GM21529 (cell line): ENCODE measurements around the gene OBSCN.
"Not testable (repeated sequence)": the region's sequence is repeated elsewhere in the genome, so short reads cannot be mapped to it uniquely, and the experiment has no call there.

Experiments
- ATAC-seq: cut with Tn5 transposase; IDR thresholded peaks from one replicate; pipeline ENCODE4 v1.9.1; 2021; ENCODE audit not compliant: unreplicated experiment

Gene OBSCN

DNA sequence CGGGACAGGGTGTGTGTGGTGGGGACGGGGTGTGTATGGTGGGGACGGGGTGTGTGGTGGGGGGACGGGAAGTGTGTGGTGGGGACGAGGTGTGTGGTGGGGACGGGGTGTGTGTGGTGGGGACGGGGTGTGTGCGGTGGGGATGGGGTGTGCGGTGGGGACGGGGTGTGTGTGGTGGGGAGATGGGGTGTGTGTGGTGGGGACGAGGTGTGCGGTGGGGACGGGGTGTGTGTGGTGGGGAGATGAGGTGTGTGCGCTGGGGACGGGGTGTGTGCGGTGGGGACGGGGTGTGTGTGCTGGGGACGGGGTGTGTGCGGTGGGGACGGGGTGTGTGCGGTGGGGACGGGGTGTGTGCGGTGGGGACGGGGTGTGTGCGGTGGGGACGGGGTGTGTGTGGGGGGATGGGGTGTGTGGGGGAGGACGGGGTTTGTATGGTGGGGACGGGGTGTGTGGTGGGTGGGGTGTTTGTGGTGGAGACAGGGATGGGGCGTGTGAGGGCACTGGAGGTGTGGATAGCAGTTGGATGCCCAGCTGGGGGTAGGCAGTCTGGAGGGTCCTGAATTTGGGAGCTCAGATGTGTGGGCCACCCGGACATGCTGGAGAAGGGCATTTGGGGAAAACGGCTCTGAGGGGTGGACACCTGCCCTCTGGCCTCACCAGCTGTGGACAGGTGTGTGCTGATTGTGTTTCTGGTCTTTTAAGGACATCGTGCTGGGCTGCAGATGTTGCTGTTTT is 25.4 kb upstream of the OBSCN start:
- no peak for ATAC-seq

GRCh38 chr1:228184152-228184551 is 23.7 kb upstream of the OBSCN start:
- no peak for ATAC-seq

DNA sequence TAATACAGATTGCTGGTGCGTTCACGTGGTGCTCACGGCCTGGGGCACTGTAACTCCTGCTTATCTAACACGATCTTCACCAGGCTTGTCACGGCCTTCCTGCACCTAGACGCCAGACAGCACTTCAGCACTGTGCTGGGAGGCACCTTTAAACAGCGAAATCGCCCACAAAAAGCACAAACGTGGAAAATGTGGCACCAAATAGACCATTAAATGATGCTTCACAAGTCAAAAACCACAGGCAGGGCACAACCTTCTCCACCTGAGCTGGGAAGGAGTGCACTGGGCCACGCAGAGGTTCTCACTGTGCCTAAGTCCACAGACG is 22.2 kb upstream of the OBSCN start:
- no peak for ATAC-seq

DNA sequence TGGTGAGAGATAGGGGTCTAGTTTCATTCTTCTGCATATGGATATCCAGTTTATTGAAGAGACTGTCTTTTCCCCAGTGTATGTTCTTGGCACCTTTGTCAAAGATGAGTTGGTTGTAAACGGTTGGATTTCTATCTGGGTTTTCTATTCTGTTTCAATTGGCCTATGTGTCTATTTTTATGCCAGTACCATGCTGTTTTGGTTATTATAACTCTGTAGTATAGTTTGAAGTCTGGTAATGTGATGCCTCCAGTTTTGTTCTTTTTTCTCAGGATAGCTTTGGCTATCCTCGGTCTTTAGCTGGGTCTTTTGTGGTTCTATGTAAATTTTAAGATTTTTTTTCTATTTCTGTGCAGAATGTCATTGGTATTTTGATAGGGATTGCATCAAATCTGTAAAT is 19.6 kb upstream of the OBSCN start:
- not testable (repeated sequence) for ATAC-seq

- no peak for ATAC-seq
Measured at GRCh38 chr1:228190182-228190581, 17.7 kb upstream of the OBSCN start.

GRCh38 chr1:228190778-228191177 is 17.1 kb upstream of the OBSCN start:
- ATAC-seq: no peak

GRCh38 chr1:228194436-228194835 is 13.4 kb upstream of the OBSCN start:
- no peak for ATAC-seq

- ATAC-seq: no peak
Measured at GRCh38 chr1:228194921-228195812, 12.7 kb upstream of the OBSCN start.

GRCh38 chr1:228197555-228198147 is 10.2 kb upstream of the OBSCN start:
- ATAC-seq: no peak

GRCh38 chr1:228198977-228199590 is 8.8 kb upstream of the OBSCN start:
- ATAC-seq: no peak

GRCh38 chr1:228204958-228205357 is 2.9 kb upstream of the OBSCN start:
- ATAC-seq: no peak

DNA sequence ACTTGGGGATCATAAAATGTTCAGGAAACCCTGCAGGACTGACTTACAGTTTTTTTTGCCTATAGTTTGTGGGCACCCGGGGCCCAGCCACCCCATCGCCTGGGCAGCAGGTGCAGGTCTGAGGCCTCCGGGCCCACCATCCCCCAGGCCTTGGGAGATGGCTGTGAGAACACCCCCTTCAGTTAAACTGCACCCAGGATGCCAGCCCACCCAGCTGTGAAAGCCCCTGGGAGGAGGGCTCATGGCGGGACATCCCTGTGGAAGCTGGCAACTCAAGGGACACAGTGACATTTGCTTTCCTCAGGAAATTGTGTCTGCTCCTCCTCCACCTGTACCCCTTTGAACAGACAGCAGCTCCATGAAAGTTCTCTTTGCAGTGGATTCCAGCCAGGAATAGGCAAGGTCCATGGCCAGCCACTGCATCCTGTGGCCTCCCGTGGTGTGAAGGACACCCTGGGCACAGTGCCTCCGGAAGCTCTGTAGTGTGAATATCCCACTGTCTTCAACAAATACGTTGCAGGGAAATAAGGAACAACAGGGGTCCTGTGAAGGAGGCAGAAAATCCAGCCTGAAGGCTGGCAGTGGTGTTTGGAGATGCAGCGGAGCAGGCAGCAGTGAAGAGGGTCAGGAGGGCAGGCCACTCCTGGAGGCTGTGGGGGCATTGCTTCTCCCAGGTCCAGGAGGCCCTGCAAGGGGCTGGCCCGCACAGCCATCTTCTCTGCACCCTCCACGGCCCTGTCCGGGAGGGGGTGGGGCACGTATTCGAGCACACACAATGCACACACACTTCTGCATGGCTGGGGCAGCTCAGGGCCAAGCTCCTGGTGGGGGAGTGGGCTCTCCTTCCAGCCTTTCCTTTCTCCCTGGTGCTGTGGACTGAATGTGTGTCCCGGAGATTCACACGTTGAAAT is 2.1 kb upstream of the OBSCN start:
- ATAC-seq: no peak

GRCh38 chr1:228206582-228207351 is 1.1 kb upstream of the OBSCN start:
- no peak for ATAC-seq

GRCh38 chr1:228207381-228207810 is 448 bp upstream of the OBSCN start:
- ATAC-seq: no peak

GRCh38 chr1:228208831-228209551 is 1.1 kb downstream of the OBSCN start:
- no peak for ATAC-seq

DNA sequence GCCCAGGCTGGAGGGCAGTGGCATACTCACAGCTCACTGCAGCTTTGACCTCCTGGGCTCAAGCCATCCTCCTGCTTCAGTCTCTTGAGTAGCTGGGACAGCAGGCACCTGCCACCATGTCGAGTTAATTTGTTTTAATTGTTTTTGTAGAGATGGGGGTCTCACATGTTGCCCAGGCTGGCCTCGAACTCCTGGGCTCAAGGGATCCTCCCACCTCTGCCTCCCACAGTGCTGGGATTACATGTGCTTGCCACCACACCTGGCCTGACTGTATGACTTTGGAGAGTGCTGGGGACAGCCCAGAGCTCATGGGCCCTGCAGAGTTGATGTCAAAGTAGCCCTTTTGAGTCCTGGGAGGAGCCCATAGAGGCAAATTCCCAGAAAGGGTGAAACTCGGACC is 1.8 kb downstream of the OBSCN start:
- no peak for ATAC-seq

DNA sequence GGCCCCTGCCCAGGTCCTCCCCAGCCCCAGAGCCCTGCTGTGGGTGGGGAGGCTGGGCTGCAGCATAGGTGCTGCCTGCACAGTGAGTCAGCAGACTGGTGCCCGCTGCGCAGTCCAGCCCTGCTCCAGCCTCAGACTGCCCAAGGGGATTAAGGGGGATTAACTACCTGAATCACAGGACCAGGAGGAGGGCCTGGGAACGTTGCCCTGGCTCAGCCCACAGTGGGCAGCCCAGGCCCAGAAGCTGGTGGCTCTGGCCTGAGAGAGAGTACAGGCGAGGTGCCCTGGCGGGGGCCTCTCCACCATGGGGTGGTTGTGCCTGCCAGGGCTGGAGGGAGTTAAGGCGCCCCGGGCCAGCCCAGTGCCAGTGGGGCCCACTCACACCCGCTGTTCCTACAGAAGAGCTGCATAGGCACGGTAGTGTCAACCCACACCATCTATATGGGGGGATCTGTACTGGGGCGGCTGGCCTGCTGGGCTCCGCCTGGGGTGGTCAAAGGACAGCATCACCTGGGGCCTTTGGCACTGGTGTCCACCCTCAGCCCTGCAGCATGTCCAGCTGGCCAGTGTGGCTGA is 2.3 kb downstream of the OBSCN start:
- ATAC-seq: no peak

DNA sequence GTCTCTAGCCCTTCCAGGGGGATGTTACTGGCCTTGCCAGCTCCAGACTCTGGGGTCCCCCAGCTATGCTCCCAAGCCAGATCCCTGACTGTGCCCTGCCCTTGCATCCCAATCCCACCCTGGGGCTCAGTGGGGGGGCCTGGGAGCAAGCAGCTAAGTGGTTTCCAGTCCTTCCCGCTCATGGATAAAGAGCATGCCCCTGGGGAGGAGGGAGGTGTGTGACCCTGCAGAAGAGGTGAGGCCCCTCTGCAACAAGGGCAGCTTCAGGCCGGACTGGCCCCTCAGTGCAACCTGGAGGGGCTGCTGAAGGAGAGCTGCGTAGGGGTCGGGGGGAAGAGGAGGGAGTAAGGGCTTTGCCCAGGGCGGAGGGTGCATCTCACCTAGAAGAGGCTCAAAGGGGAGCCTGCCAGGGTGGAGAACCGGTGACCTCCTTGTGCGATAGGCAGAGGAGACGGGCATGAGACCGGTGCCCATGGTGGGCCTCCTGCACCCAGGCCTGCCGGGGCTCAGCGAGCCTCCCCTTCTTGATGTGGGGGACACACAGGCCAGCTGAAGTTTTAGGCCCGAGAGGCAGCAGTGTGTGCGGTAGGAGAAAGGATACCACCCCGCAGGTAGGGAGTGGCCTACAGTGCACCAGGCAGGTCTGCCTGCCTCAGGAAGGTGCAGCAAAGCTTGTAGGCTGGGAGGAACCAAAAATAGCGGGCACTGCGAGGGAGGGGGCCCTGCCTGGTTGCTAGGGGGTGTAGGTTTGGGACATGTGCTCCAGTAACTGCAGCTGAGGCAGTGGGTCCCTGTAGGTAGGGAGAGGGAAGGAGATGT is 3.1 kb downstream of the OBSCN start:
- no peak for ATAC-seq
